C4-2B (cell line): ENCODE measurements around the gene SNX20.

Experiments
- H3K27ac ChIP-seq: fragments of 450-650 bp; 2 replicates; pipeline ENCODE4 v1.5.1; 2017
- ZFX ChIP-seq: fragments of 450-650 bp; IDR thresholded peaks from 2 replicates; pipeline ENCODE4 v1.6.1; 2017
- TF ChIP-seq, protein P1 (sequence below): fragments of 450-650 bp; conservative IDR thresholded peaks from 2 replicates; pipeline ENCODE4 v1.5.1; 2017; ENCODE audit warnings: mild to moderate bottlenecking

SNX20 gene

DNA sequence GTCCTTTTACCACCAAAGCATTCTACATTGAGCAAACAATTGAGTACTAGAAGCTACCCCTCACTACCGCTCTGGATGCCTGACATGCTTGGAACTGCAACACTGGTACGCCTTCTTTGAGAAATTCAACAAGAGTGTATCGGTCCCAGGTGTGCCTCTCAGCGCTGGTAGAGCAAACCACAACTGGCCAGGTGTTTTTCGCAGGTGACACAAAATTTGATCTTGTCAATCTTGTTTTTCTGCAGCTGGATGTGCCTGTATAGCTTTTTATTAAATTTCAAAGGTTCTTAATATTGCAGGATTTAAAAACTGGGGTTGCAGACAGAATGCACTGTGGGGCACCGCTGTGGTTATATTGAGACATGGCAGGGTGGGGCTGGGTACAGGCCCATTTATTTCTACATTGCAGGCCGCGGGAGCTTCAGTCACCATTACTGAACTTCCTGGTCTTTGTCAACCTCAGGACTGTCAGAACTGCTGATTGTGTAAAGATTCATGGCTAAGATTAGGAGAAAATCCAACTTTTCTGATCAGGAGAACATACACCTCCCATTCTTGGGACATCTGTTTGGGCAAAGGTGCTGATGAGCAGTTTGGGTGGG, 4.5 kb upstream of the SNX20 start:
- TF ChIP-seq ZFX: no peak
- TF ChIP-seq, protein P1, sequence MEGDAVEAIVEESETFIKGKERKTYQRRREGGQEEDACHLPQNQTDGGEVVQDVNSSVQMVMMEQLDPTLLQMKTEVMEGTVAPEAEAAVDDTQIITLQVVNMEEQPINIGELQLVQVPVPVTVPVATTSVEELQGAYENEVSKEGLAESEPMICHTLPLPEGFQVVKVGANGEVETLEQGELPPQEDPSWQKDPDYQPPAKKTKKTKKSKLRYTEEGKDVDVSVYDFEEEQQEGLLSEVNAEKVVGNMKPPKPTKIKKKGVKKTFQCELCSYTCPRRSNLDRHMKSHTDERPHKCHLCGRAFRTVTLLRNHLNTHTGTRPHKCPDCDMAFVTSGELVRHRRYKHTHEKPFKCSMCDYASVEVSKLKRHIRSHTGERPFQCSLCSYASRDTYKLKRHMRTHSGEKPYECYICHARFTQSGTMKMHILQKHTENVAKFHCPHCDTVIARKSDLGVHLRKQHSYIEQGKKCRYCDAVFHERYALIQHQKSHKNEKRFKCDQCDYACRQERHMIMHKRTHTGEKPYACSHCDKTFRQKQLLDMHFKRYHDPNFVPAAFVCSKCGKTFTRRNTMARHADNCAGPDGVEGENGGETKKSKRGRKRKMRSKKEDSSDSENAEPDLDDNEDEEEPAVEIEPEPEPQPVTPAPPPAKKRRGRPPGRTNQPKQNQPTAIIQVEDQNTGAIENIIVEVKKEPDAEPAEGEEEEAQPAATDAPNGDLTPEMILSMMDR: no peak
- H3K27ac ChIP-seq: no peak overlapping the region

GRCh38 chr16:50684823-50685461, 3.8 kb upstream of the SNX20 start:
- H3K27ac ChIP-seq: no peak overlapping the region
- TF ChIP-seq, protein P1: no peak
- no peak for TF ChIP-seq ZFX

GRCh38 chr16:50683689-50684374, 2.7 kb upstream of the SNX20 start:
- TF ChIP-seq ZFX: no peak
- no peak overlapping the region for H3K27ac ChIP-seq

DNA sequence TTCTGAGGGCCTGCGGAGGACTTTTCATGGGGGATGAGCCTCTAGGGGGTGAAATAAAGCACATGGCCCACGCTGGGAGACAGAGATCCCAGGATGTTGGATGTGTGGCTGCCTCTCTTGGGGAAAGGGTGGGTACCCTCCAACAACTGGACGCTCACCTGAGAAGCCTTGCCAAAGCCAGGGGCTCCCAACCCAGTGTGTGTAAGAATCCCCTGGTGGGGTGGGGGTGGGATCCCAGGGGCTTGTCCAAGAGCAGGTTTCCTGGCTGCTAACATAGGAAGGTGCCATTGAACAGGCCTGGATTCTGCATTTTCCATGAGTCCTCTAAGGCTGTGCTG, 587 bp downstream of the SNX20 start:
- no peak overlapping the region for H3K27ac ChIP-seq
- TF ChIP-seq ZFX: no peak
- TF ChIP-seq, protein P1: no peak

DNA sequence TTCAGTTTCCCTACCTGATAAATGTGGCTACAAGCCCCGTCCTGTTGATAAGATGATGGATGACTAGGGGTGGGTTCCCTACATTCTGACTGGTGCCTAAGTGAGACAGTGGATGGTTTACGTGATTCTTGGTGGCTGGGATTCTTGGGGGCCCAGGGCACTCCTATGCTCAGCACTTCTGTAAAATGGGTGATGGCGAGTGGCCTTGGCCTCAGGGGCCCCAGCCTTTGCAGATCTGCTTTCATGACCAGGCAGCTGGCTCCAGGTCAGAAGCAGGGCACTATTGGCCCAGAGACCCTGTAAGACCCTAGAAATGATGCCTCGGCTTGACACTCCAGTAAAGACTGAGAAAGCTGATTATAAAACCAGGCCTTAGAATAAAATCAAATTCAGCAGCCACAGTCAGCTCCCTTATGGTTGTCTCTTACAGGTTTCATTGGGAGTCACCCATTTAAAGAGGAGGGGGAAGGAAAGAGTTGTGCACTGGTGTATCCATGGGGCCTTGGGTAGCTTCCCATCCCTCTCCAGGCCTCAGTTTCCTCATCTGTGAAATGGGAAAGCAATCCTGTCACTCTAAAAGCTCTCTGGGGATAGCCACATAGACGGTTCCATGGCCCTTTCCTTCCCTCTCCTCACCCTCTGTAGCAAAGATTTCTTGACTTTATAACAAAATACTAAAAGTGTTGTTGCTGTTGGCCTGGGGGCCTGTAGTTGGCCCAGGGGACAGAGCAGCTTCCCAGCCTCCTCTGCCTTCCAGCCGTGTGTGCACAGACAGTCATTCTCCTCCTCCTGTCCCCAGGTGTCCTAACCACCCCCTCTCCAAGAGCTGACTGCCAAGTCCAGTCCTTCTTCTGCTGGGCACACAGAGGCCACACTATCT, 1.2 kb downstream of the SNX20 start:
- no peak; the same call in 1 of the 2 replicates for TF ChIP-seq ZFX
- TF ChIP-seq, protein P1: no peak
- H3K27ac ChIP-seq: no peak overlapping the region

DNA sequence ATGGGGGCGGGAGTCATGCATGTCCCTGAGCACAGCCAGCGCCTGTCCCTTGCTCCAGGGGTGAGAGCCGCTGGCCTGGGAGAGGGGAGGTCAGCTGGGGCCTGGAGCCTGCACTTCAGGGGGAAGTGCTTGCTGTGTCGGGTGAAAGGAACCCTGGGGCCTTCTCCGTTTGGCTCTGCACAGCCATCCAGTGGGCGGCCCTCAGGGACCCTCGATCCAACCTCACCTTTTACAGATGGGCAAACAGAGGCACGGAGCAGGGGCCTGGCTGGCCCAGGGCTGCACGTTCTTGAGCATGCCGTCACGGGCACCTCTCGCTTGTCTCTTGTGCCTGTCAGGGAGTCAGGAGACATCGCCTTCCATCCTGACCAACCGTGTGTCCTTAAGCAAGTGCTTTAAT, 1.8 kb downstream of the SNX20 start:
- no peak overlapping the region for H3K27ac ChIP-seq
- no peak; the same call in 1 of the 2 replicates for TF ChIP-seq ZFX
- TF ChIP-seq, protein P1: no peak

DNA sequence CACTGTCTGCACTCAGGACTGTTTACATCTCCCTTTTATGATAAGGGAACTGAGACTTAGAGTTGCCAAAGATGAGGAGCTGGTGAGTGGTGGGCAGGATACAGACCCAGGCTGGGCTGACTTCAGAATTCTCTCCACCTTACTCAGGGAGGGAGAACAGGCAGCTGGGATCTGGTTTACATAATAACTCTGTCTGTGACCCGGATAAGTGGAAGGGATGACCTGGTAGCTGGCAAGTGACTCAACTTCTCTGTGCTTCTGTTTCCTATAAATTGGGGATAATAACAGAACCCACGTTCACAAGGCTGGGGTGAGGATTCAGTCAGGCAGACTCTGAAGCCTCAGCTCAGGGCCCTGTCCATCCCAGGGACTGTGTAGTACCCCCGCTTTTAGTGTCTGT, 2.6 kb downstream of the SNX20 start:
- no peak for TF ChIP-seq ZFX
- TF ChIP-seq, protein P1: no peak
- no peak overlapping the region for H3K27ac ChIP-seq
